NT2/D1 (cell line): ENCODE data around the gene ELK4.

Source experiments
- YY1 ChIP-seq: IDR thresholded peaks from 2 replicates; pipeline ENCODE4 v1.6.1; 2011; ENCODE audit not compliant: insufficient read length, insufficient read depth
- ZNF274 ChIP-seq: IDR thresholded peaks from 2 replicates; pipeline ENCODE4 v1.6.1; 2011; ENCODE audit warnings: mild to moderate bottlenecking, low read depth, low read length

- TF ChIP-seq ZNF274 (no peak), YY1 (no peak)
These were observed 54.7 kb downstream of the ELK4 start for GRCh38 chr1:205576805-205577761.
